Activated CD4-positive, alpha-beta T cell treated with anti-CD3 and anti-CD28 coated beads, Interleukin-2, amount 50 U/mL, for 16 hours (primary cell): Measurements from ENCODE around the gene TUBA1C.
"Not testable (repeated sequence)": the region's sequence is repeated elsewhere in the genome, so short reads cannot be mapped to it uniquely, and the experiment has no call there.

Source experiments
- DNase-seq: peaks from one replicate; pipeline ENCODE4 v3.0.0-alpha.2; 2020

The TUBA1C gene

DNA sequence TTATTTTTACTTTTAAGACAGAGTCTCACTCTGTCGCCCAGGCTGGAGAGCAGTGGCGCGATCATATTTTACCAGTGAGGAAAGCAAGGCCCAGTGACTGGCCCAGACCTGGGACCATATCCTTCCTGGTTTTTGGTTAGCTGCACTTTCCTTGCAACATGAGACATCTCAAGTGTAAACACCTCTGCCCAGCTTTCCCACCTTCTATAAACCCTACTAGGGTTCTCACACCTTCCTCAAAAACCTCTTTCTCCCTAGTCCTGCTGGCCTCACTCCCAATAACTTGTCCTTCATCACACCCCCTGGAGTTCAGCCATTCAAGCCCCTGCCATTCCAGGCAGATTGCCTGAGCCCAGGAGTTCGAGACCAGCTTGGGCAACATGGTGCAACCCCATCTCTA, 19.8 kb downstream of the TUBA1C start:
- no peak for DNase-seq

DNA sequence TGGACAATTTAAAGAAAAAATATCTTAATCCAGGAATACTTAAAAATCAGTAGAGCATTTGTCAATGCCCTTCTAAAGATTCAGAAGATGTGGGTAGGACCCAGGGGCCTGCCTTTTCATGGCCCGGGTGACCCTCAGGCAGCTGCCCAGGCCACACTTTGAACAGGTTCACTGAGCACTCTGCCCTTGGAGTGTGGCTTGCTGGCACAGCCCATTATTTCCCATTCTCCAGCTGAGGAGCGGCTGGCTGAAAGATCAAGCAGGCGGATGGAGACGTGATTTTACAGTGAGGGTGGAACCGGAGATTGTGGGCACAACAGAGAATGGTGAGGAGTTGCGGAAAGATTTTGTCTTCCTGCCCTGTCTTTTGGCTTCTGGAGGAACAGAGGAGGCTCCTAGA, 23.0 kb downstream of the TUBA1C start:
- DNase-seq: no peak

DNA sequence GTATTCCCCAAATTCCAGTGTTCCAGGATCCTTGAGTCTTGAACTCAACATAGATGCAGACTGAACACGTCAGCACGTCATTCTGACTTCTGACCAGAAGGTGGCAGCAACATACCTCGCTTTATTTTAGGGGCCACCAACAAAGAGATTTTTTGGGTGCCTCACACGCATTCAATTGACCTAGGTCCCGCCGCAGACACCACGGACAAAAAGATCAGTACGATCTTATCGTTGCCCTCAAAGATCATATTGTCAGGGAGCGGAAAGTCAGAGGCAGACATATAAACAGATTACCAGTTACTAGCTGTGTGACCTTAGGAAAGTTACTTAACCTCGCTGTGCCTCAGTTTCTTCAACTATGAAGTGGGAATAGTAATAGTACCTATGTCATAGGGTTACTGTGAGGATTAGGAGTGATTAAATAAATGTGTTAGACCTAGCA, 23.6 kb downstream of the TUBA1C start:
- DNase-seq: peak; percentile 73

DNA sequence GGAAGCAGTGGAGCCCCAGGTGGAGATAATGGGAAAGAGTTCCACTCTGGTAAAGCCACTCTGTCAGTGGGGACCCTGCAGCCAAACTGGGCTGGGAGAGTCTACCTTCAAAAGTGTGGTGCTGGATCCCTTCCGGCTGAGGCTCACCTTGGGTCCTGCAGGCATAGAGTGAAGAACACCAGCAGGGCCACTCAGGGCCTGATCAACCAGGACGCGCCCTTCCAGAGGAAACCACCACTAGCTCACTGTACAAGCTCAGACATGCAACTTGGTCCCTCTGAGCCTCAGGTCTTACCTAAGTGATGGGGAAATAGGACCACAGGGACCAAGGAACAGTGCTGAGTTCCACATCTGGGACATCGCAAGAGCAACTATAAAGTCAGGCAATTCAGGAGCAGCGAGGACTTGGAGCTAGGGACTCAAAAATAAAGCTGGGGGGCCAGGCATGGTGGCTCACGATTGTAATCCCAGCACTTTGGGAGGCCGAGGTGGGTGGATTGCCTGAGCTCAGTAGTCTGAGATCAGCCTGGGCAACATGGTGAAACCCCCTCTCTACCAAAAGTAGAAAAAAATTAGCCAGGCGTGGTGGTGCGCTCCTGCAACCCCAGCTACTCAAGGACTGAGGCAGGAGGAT, 24.2 kb downstream of the TUBA1C start:
- no peak for DNase-seq

DNA sequence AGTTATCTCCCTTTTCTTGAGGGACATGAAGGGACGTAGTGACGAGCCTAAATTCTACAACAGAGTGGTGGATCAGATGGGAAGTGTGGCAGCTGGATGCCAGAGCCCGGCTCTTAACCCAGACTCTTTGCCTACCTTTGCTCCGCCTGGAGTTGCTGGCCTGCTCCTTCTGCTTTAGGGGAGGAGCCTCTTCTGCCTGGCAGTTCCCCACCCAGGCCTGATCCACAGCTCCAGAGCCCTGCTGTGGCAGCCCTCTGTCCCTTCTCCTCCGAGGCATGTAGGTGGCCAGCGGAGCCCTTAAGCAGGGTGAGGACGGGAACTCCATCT, 27.8 kb downstream of the TUBA1C start:
- DNase-seq: no peak

DNA sequence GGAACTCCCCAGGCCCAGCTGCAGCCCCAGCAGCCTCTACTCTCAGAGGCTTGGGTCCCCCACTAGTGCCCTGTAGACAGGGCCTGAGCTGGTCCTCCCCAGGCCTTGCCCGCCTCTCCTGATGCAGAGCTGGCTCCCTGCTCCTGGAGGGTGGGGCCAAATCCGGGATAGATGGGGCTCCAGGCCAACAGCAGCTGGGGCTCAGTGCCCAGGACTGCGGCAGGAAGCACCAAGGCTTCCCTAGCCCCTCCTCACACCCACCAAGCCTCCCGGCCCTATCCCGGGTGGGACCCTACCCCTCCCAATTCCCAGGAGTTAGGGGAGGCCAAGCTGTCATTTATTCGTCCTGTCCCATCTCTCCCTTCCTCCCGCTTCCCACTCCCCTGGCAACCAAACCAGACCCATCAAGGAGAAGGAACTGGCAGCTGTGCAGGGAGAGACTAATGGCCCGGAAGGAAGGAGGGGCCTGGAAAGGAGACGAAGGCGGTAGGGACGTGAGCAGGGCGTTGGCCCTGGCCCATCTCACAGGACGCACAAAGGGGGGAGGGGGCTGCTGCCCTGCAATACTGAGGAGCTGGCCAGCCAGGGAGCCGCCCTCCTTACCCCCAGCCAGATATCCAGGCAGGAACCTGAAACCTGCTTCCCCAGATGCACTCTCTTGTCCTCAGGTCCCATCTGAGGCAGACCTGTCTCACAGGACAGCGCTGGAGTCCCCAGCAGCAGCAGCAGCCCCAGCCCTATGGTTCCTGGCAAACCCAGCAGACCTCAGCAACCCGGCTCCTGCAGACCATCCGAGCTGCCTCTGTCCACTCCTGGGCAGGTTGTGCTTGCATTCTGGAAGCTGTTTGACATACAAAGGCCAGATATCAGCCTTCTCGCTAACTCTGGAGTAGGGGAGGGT, 28.4 kb downstream of the TUBA1C start:
- no peak for DNase-seq

DNA sequence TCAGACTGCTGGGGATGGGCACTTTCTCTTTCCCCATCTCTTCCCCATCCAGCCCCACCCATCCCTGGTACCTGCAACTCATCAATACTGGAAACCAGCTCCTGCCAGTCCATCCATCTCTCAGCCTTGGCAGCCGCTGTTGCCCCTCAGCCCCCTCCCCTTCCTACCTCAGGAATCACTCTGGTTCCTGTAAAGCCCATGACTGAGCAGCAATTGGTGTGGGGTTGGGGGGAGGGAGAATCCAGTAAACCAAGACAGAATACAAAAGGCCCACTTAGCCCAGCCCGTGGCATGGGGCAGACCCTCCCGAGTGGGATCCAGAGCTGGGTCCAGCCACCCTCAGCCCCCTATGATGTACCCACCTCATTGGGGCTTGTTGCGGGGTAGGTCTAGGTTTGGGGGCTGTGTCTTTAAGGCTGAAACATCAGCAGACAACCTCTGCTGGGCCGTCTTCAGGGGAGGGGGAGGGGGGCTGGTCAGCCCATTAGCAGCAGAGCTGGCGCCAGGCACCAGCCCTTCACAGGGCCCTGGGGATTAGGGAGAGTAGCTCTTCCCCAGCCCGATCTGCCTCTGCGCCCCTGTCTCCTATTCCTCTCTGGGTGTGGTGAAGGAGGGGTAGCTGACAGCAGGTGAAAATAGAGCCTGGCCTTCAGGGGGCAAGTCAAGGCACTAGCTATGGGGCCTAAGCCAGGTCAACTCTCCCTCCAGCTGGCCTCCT, 29.4 kb downstream of the TUBA1C start:
- DNase-seq: no peak

DNA sequence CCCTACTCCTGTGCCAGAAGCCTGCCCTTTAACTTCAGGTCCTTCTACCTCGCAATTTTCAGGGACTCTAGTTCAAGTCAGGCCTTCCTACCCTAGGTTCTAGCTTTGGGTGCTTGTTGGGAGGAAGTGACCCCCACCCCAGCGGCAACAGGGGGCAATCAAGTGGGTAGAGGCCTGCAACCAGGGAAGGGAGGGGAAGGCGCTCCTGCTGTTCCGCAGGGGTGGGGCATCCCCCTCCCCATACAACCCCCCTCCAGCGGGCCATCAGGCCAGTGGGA, 29.9 kb downstream of the TUBA1C start:
- no peak for DNase-seq

DNA sequence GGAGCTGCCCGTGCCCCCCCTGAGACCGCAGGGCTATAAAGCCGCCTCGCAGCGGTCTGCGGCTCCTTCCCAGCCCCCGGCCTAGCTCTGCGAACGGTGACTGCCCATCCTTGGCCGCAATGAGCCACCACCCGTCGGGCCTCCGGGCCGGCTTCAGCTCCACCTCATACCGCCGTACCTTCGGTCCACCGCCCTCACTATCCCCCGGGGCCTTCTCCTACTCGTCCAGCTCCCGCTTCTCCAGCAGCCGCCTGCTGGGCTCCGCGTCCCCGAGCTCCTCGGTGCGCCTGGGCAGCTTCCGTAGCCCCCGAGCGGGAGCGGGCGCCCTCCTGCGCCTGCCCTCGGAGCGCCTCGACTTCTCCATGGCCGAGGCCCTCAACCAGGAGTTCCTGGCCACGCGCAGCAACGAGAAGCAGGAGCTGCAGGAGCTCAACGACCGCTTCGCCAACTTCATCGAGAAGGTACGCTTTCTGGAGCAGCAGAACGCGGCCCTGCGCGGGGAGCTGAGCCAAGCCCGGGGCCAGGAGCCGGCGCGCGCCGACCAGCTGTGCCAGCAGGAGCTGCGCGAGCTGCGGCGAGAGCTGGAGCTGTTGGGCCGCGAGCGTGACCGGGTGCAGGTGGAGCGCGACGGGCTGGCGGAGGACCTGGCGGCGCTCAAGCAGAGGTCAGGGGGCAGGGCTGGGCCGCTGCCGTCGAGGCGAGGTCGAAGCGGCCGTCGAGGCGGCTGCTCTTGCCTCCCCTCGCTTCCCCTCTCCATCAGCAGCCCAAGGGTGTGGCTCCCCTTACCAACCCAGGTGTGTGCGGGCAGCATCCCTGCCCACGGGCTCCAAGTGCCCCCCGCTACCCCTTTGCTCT, 30.4 kb downstream of the TUBA1C start, which contains the start of gene PRPH:
TSS of gene PRPH (plus strand) at position 66 of the 855 bp plus-strand sequence. CDS start at position 120, 54 bp downstream.
- no peak for DNase-seq

DNA sequence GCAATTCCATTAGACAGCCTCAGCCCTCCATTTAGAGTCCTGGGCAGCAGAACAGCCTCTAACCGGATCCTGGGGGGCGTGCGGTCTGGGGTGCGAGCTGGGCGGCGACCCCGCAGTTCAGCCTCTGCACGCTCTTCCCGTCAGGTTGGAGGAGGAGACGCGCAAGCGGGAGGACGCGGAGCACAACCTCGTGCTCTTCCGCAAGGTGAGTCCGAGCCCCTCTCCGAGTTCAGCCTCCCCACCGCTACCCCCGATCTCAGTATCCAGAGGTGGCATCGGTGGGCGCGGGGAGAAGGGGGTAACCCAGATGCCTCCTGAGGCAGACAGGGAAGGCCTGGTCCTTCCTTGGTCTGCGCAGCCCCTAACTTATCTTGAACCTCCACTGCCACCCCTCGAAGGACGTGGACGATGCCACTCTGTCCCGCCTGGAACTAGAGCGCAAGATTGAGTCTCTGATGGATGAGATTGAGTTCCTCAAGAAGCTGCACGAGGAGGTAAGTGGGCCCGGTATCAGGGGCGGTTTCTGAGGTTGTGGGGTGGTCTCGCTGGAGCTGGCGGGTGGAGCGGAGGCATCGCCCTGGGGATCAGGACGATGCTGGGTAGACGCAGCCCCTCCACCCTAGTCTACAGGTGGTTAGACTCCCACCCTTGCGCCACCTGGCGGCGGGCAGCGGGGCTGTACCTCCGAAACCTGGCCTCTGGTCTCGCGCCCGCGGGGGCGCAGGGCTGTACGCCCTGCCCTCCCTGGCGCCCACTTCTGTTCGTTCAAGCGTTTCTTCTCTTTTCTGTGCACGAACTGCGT, 31.4 kb downstream of the TUBA1C start:
- peak; percentile 70 for DNase-seq

DNA sequence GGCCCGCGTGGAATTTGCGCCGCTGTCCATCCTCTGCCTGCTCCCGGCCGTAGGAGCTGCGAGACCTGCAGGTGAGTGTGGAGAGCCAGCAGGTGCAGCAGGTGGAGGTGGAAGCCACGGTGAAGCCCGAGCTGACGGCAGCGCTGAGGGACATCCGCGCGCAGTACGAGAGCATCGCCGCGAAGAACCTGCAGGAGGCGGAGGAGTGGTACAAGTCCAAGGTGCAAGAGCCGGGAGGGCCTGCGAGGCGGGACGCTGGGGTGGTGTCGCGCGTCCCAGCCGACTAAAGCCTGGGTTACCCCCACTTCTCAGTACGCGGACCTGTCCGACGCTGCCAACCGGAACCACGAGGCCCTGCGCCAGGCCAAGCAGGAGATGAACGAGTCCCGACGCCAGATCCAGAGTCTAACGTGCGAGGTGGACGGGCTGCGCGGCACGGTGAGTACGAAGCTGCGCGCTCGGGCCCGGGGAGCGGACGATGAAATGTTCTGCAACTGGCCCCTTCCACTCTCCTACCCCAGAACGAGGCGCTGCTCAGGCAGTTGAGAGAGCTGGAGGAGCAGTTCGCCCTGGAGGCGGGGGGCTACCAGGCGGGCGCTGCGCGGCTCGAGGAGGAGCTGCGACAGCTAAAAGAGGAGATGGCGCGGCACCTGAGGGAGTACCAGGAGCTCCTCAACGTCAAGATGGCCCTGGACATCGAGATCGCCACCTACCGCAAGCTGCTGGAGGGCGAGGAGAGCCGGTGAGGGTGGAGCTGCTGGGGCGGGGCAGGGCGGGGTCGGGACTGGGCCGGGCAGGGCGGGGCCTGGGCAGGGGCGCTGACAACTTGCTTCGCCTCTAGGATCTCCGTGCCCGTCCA, 32.2 kb downstream of the TUBA1C start:
- DNase-seq: peak; percentile 53

DNA sequence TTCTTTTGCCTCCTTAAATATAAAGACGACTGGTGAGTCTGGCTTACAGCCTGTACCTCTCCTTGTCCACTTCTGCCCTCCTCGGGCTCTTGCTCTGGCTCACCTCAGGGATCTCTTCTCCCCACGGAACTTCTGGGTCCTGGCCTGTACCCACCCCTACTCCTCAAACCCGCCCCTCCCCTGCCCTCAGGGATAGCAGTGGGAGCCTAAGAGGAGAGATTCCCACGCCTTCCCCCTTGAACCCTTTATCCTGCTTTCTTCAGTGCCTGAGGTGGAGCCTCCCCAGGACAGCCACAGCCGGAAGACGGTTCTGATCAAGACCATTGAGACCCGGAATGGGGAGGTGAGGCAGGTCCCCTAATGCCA, 32.8 kb downstream of the TUBA1C start:
- DNase-seq: no peak

DNA sequence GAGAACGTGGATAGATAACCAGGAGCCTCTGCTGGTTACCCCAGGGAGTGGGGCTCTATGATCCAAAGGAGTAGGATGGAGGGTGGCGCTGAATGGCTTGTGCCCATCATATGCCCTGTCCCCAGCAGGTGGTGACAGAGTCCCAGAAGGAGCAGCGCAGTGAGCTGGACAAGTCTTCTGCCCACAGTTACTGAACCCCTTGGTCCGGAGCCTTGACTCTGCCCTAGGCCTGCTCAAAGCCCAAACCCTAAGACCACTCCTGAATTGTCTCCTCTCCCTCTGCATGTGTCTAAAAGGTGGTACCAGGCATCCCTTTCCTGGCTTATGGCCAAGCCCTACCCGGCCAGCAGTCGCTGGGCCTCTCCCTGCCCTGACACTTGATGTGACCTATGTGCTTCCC, 33.3 kb downstream of the TUBA1C start:
- peak; percentile 12 for DNase-seq

DNA sequence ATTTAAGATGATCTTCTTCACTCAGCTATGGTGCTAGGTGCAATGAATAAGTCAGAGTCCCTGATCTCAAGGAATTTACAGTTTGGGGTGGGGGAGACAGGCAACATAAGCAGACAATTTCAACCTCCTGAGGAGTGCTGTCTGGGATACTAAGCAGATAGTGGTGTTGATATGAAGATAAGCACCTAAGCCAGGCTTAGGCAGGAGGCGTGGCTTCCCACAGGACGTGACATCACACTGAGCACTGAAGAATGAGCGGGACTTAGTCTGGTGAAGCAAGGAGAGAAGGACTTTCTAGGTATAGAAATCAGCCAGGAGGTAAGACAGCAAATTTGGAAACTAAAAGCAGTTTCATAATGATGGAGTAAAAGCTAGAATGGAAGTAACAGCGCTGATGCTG, 36.9 kb downstream of the TUBA1C start:
- peak; percentile 79 for DNase-seq

DNA sequence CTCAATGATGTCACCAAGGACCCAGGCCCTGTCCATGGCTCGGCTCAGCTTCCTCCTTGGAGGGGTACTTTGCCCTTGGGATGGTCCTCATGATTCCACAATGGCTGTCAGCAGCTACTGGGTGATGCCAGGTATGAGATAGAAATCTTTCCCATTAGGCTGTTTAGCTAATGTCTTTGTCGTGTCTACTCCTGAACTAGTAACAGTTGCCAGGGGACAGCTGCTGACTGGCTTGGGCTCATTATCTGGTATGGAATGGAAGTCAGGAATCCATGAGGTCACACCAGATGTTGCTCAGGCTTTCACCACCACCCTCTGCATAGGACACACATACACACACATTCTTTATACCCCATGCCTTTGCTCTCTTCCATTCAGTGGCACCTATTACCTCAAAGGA, 39.3 kb downstream of the TUBA1C start:
- no peak for DNase-seq

DNA sequence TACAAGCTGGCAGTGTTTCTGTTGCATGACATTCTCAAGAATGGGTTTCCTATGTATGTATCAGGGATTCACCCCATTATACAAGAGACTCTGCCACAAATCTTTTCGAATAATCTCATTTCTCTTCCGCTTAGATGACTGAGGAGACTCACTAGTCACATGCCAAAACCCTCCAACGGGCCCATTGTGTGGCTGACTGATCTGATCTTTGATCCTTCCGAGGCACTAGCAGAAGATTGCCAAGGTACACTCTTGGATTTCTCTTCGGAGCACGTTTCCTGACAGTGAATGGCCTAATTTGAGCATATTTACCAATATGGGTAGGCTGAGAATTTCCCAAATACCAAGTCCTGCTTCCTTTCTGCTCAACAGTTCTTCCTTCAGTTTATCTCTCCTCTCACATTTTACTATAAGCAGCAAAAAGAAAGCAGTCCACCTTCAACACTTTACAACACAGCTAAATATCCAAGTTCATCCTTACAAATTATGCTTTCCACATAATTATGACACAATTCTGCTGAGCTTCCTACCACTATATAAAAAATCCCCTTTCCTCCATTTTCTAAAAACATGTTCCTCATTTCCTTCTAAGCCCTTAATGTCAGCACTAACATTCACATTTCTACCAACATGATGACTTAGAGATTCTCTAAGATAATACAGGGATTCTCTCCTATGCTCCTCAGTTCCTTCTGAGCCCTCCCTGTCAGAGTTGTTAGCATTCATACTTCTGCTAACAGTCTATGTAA, 41.1 kb downstream of the TUBA1C start:
- no peak for DNase-seq

DNA sequence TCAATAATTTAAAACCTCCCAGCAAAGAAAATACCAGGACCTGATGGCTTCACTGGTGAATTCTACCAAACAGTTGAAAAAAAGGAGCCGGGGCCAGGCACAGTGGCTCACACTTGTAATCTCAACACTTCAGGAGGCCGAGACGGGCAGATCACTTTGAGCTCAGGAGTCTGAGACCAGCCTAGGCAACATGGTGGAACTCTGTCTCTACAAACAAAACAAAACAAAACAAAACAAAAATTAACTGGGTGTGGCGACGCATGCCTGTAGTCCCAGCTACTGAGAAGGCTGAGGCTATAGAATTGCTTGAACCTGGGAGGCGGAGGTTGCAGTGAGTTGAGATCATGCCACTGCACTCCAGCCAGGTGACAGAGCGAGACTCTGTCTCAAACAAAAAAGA, 44.5 kb downstream of the TUBA1C start:
- no peak for DNase-seq

DNA sequence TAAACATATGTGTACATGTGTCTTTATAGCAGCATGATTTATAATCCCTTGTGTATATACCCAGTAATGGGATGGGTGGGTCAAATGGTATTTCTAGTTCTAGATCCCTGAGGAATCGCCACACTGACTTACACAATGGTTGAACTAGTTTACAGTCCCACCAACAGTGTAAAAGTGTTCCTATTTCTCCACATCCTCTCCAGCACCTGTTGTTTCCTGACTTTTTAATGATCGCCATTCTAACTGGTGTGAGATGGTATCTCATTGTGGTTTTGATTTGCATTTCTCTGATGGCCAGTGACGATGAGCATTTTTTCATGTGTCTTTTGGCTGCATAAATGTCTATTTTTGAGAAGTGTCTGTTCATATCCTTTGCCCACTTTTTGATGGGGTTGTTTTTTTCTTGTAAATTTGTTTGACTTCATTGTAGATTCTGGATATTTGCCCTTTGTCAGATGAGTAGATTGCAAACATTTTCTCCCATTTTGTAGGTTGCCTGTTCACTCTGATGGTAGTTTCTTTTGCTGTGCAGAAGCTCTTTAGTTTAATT, 45.6 kb downstream of the TUBA1C start:
- not testable (repeated sequence) for DNase-seq

DNA sequence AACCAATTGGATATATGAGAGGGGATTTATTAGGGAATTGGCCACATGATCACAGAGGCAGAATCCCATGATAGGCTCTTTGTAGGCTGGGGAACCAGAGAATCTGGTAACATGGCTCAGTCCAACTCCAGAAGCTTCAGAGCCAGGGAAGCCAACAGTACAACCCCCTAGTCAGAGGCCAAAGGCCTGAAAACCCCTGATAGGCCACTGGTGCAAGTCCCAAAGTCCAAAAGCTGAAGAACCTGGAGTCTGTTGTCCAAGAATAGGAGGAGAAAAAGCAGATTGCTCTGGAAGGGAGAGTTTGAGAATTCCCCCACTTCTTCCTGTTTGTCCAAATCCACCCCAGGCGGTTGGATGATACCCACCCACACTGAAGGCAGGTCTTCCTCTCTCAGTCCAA, 49.9 kb downstream of the TUBA1C start:
- no peak for DNase-seq

DNA sequence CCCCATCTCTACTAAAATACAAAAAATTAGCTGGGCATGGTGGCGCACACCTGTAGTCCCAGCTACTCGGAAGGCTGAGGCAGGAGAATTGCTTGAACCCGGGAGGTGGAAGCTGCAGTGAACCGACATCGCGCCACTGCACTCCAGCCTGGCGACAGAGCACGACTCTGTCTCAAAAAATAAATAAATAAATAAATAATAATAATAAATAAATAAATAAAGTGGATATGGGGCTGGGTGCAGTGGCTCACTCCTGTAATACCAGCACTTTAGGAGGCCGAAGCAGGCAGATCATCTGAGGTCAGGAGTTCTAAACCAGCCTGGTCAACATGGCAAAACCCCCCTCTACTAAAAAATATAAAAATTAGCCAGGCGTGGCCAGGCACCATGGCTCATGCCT, 52.2 kb downstream of the TUBA1C start:
- not testable (repeated sequence) for DNase-seq
